ENCODE results near the gene CDIPT.

CDIPT gene

GRCh38 chr16:29809850-29810698, 53.0 kb downstream of the CDIPT start:
- DNase-seq (ENCODE audit: low read depth): no peak

DNA sequence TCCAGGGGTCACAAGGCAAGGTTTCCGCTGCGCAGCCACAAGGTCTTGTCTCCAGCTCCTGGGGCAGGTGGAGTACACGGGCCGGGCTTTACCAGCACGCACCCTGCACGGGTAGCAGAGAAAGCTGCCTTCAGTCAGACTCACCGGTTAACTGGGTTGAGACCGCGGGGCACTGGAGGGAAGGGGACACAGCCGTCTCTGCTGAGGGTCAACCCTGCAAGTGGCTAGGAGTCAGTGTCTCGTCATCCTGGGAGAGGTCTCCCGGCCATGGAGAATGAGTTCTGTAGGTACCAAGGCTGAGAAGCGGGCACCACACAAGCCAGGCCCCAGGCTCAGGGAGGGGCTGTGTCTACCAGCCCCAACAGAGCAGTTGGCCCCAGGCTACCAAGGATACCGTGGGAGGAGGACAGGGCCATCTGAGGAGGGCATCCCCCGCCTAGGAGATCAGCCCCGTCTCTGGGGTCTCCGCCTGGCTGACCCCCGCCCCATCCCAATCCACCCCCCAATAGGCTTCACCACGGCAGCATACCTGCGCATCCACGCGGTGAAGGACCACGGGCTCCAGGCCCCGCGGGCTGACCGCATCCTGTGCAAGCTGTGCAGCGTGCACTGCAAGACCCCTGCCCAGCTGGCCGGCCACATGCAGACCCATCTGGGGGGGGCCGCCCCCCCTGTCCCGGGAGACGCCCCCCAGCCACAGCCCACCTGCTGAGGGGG, 53.8 kb downstream of the CDIPT start:
- no peak for DNase-seq (ENCODE audit: low read depth)
